ENCODE measurements around the gene C1orf185.
"Not testable (repeated sequence)": the region's sequence is repeated elsewhere in the genome, so short reads cannot be mapped to it uniquely, and the experiment has no call there.

The C1orf185 gene

GRCh38 chr1:51131185-51131584 is 29.2 kb downstream of the C1orf185 start:
- DNase-seq (ENCODE audit: insufficient read length, low spot score) = no peak
- FAIRE-seq = no peak

DNA sequence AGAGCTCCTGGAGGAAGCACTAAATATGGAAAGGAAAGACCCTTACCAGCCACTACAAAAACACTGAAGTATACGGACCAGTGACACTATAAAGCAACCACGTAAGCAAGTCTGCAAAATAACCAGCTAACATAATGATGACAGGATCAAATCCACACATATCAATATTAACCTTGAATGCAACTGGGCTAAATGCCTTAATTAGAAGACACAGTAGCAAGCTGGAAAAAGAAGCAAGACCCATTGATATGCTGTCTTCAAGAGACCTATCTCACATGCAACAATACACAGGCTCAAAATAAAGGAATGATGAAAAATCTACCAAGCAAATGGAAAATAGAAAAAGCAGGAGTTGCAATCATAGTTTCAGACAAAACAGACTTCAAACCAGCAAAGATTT is 31.0 kb downstream of the C1orf185 start:
- no peak for FAIRE-seq
- no peak for DNase-seq (ENCODE audit: insufficient read length, low spot score)

DNA sequence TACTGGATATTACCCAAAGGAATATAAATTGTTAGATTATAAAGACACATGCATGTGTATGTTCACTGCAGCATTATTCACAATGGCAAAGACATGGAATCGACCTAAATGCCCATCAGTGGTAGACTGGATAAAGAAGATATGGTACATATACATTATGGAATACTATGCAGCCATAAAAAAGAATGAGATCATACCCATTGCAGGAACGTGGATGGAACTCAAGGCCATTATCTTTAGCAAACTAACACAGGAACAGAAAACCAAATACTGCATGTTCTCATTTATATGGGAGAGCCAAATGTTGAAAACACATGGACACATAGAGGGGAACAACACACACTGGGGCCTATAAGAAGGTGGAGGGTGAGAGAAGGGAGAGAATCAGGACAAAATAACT is 35.7 kb downstream of the C1orf185 start:
- FAIRE-seq = not testable (repeated sequence)

GRCh38 chr1:51139474-51139873 is 37.4 kb downstream of the C1orf185 start:
- DNase-seq (ENCODE audit: insufficient read length, low spot score) (no peak), FAIRE-seq (no peak)

More for the DNA sequence above, 35.7 kb downstream of the C1orf185 start:
- not testable (repeated sequence) for DNase-seq (ENCODE audit: insufficient read length, low spot score)

DNA sequence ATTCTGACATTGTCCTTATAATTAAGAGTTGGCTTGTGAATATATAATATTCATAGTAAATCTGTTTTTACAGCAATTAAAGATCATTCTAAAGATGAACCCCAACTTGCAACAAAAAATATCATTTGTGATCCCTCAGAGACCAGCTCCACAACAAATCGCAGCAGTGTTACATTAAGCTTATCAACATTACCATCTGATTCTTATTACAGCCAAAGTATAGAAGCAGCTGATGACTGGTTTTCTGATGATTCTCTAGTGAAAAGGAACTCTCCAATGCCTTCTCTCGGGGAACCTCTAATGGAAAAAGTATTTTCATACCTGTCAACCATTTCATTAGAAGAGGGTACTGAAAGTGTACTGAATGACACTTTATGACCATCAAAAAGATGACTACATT is 45.4 kb downstream of the C1orf185 start:
- no peak for DNase-seq (ENCODE audit: insufficient read length, low spot score)
- FAIRE-seq = no peak

DNA sequence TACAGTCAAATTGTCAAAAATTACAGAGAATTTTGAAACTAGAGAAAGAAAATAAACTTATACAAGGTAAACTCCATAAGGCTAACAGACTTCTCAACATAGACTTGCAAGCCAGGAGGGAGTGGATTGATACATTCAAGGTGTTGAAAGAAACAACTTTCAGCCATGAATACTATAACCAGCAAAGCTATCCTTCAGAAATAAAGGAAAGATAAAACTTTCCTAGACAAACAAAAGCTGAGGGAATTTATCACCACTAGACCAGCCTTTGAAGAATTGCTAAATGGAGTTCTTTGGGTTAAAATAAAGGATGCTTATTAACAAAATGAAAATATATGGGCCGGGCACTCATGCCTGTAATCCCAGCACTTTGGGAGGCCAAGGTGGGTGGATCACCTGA is 52.7 kb downstream of the C1orf185 start:
- FAIRE-seq (no peak), DNase-seq (ENCODE audit: insufficient read length, low spot score) (no peak)

GRCh38 chr1:51156752-51157151 is 54.7 kb downstream of the C1orf185 start:
- FAIRE-seq (no peak), DNase-seq (ENCODE audit: insufficient read length, low spot score) (no peak)

- DNase-seq (ENCODE audit: insufficient read length, low spot score) (no peak), FAIRE-seq (no peak)
Measured at GRCh38 chr1:51157395-51157794, 55.4 kb downstream of the C1orf185 start.

DNA sequence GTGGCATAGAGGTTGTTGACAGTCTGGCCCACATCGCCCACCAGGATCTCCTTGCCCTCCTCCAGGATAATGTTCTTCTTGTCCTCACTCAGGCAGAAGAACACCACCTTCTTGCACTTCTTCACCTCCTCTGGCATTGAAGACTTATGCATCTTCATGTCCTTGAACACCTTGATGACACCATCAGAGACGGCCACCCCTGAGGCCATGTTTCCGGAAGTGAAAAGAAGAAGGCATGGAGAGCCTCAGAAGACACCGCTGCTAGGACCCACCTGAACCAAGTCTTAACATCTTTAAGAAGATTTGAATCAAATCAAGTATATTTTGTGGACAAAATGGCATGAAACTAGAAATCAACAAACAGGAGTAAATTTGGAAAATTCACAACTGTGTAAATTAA is 56.2 kb downstream of the C1orf185 start:
- no peak for FAIRE-seq
- no peak for DNase-seq (ENCODE audit: insufficient read length, low spot score)

GRCh38 chr1:51162560-51162959 is 60.5 kb downstream of the C1orf185 start:
- FAIRE-seq; DNase-seq (ENCODE audit: insufficient read length, low spot score): not testable (repeated sequence)

DNA sequence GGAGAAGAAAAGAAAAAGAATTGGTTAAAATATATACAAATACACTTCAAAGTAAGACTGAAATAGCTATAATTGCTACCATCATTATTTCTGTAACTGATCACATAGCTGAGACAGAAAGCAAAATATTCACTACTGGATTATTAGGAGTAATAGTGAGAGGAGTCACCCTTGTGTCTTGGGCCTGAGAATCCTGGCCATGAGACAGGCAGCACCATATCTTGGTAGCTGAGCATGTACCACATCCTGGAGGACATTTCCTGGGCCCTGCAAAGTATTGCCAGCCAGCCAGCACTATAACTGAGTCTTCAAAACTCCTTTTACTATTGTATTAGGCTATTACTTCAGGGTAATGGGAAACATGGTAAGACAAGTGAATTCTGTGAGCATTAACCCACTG is 63.5 kb downstream of the C1orf185 start:
- FAIRE-seq = no peak

DNA sequence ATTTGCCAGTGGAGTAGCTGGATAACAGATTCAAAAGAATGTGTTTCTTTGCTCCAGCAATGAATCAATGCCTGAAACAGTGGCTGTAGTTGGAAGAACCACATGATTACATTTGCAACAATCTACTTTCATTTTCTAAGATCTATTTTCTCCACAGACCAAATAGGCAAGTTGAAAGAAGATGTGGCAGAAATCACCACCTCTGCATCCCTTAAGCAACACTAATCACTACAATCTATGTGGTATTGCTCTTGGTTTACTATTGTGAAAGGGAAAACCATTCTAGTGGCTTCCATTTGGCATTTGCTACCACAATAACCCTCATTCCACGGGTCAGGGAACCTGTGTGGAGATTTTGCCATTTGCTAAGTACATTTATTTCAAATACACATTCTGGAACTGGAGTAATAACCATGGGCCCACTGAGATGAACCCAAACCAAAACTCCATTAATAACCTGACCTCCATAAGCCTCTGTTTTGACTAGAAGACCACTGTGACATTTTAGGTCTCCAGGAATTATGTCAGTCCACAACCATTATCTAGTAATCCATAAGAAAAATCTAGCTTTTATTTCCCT is 66.3 kb downstream of the C1orf185 start:
- no peak for DNase-seq (ENCODE audit: insufficient read length, low spot score)
- FAIRE-seq = no peak

More for the DNA sequence above, 63.5 kb downstream of the C1orf185 start:
- no peak for DNase-seq (ENCODE audit: insufficient read length, low spot score)

DNA sequence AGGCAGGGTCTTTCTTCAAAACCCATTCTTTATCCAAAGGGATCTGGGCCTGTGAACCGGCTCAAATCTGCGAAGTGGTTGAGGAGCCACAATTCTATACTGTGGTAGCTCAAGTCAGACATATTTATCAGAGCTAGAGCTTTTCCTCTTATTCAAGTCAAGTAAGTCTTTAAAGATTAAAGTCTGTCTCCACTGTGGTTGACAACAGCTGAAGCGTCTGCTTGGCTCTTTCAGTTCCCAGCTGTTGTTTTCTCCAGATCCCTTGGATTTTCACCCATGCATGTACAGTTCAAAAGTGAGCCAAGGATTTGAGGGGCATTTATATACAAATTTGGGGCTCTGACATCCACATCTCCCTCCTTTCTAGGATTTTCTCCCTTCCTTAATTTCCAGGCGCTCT is 66.9 kb downstream of the C1orf185 start:
- DNase-seq (ENCODE audit: insufficient read length, low spot score) (no peak), FAIRE-seq (no peak)

DNA sequence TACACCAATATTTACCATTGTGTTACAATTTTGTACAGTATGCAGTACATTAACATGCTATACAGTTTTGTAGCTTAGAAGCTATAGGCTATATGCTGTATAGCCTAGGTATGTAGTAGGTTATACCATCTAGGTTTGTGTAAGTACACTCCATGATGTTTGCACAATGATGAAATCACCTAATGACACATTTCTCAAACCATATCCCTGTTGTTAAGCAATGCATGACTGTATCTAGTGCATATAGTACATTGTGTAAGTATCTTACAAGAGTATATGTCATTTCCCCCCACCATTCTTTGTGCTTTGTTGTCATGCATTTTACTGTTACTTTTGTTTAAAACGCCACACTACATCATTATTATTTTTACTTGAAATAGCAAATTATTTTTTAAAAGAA is 68.3 kb downstream of the C1orf185 start:
- no peak for DNase-seq (ENCODE audit: insufficient read length, low spot score)
- peak; percentile 49 for FAIRE-seq

DNA sequence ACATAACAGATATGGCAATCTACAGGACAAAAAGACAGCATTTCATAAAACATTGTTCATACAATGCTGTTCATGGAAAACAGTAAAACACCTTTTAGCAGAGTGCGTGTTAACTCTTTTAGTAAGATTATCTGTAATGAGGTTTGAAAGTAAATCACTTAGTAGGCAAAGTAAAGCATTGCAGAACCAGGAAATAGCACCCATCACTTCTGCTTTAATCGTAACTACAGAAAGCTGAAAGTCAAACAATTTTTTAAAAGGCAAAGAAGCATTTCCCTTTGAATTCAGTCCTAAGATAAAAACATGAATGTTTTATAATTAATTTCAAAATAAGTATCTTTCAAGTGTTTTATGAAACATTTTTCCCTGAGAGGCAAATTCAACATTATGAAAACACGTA is 70.8 kb downstream of the C1orf185 start:
- no peak for FAIRE-seq

DNA sequence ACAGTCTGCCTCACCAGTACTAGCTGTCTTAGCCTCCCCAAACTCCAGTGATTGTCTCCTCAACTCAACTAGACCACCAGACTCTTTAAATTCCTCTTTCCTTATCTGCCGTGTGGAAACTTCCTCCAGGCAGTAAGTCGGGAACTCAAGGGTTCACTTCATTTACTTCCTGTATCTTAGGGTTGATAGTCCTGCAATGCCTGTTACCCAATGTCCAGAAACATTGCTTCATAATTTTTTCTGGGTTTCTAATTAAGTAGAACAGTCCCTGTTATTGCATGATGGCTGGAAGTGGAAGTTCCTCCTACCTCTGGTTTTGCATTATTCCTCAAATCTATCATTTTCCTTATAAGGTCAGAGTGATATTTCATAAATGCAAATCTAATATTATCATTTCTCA is 73.2 kb downstream of the C1orf185 start:
- DNase-seq (ENCODE audit: insufficient read length, low spot score) (no peak), FAIRE-seq (no peak)

More for the DNA sequence above, 70.8 kb downstream of the C1orf185 start:
- no peak for DNase-seq (ENCODE audit: insufficient read length, low spot score)

GRCh38 chr1:51177988-51178387 is 76.0 kb downstream of the C1orf185 start:
- FAIRE-seq; DNase-seq (ENCODE audit: insufficient read length, low spot score): not testable (repeated sequence)

GRCh38 chr1:51188230-51188629 is 86.2 kb downstream of the C1orf185 start:
- FAIRE-seq = no peak

GRCh38 chr1:51189421-51190073 is 87.5 kb downstream of the C1orf185 start:
- FAIRE-seq = no peak

More at GRCh38 chr1:51188230-51188629, 86.2 kb downstream of the C1orf185 start:
- no peak for DNase-seq (ENCODE audit: insufficient read length, low spot score)

DNA sequence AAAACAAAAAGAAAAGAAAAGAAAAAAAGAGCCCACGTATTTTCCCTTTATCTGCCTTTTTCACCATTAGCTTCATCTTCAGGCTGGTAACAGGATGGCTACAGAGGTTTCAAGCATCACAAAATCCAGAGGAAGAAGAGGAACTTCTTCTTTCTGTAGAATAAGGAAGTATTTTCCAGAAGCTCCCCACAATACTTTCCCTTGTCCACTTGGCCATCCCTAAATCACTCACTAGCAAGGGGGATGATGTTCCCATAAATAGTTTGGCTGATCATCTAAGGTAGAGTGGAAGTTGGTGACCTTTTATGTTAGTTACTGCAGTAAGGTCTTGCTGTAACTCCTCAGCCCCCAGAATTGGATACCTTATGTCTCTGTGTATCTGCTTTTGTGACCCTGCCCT is 88.9 kb downstream of the C1orf185 start:
- DNase-seq (ENCODE audit: insufficient read length, low spot score) (no peak), FAIRE-seq (no peak)

More at GRCh38 chr1:51189421-51190073, 87.5 kb downstream of the C1orf185 start:
- peak; percentile 54 for DNase-seq (ENCODE audit: insufficient read length, low spot score)

DNA sequence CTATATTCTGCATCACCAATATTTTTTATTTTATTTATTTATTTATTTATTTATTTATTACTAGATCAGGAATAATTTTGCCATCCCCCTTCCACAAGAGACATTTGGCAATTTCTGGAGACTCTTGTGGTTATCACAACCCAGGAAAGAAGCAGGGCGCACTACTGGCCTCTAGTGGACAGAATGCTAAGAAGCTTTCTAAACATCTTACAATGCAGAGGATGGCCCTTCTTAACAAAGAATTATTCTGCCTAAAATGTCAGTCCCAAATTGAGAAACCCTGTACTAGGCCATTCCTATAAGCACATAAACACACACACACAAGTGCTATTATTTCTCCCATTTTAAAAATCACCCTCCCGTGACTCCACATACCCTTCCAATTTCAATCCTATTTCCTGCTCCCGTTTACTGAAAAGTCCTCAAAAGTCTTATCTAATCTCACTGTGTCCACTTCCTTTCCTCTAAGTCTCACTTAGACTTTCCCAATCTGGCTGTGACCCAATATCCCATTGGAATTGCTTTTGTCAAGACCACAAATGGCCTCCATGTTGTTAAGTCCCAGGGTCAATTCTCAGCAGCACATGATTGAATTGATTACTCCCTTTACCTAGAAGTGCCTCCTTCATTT is 90.3 kb downstream of the C1orf185 start:
- DNase-seq (ENCODE audit: insufficient read length, low spot score) (peak; percentile 44), FAIRE-seq (no peak)

DNA sequence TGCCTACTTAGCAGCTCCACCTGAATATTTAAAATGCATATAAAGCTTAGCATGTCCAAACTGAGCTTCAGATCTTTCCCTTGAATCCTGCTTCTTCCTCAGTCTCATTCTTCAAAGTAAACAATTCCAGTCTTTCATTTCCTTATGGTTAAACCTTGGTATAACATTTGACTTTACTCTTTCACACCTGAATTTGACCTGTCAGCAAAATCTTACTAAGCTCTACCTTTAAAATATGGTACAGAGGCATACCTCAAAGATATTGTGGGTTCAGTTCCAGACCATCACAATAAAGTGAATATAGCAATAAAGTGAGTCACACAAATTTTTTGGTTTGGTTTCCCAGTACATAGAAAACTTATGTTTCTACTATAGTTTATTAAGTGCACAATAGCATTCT is 91.5 kb downstream of the C1orf185 start:
- DNase-seq (ENCODE audit: insufficient read length, low spot score) (no peak), FAIRE-seq (no peak)

Measured in HTR-8/SVneo (cell line).